Stomach (tissue), 4 donors: Measurements from ENCODE around the gene LMCD1.

Experiments
- CTCF ChIP-seq, 7 experiments: fragments of 450-650 bp in 4 of 7; fragments of 200-600 bp in 3 of 7; sonication (generic) in 3 of 7; IDR thresholded peaks; one replicate each; pipeline ENCODE4 v1.5.1; 2016 to 2019; ENCODE audit warnings: antibody characterized with exemption in 7 of 7, control low read depth in 2 of 7, mild to moderate bottlenecking in 1 of 7
- EP300 ChIP-seq: sonication (generic); formaldehyde crosslinking; IDR thresholded peaks from one replicate; pipeline ENCODE4 v1.6.1; 2017; ENCODE audit warnings: antibody characterized with exemption
- POLR2A ChIP-seq, 4 donors: fragments of 450-650 bp; IDR thresholded peaks; one replicate each; pipeline ENCODE4 v1.6.1; 2016; ENCODE audit warnings: antibody characterized with exemption in 4 of 4, control low read depth in 2 of 4, mild to moderate bottlenecking in 1 of 4, moderate library complexity in 1 of 4

GRCh38 chr3:8567784-8568575 lies 66.4 kb downstream of the LMCD1 start:
- TF ChIP-seq POLR2A (IDR thresholded peaks at IDR 0.05) (no peak), CTCF (IDR thresholded peaks at IDR 0.05) (no peak), EP300 (no peak)
